Transverse colon (tissue), 4 donors: ENCODE measurements around the gene CPTP.

Experiments
- POLR2A ChIP-seq: fragments of 450-650 bp; IDR thresholded peaks from one replicate; pipeline ENCODE4 v1.6.1; 2016; ENCODE audit warnings: antibody characterized with exemption, mild to moderate bottlenecking, moderate library complexity
- POLR2AphosphoS5 ChIP-seq, 3 donors: sonication (generic); formaldehyde crosslinking; IDR thresholded peaks; one replicate each; pipeline ENCODE4 v1.6.1; 2016; ENCODE audit warnings: antibody characterized with exemption in 3 of 3
- TF ChIP-seq, protein P1 (sequence below), 5 experiments: fragments of 200-600 bp in 3 of 5; fragments of 450-650 bp in 2 of 5; sonication (generic) in 3 of 5; IDR thresholded peaks; 1 replicate in 2 of 5; 2 replicates in 3 of 5; pipeline ENCODE4 v1.5.1; 2016 to 2017; ENCODE audit warnings: antibody characterized with exemption in 5 of 5, inconsistent platforms in 3 of 5, mild to moderate bottlenecking in 2 of 5, moderate library complexity in 1 of 5

GRCh38 chr1:1314237-1314586 is 10.4 kb upstream of the CPTP start:
- TF ChIP-seq, protein P1, sequence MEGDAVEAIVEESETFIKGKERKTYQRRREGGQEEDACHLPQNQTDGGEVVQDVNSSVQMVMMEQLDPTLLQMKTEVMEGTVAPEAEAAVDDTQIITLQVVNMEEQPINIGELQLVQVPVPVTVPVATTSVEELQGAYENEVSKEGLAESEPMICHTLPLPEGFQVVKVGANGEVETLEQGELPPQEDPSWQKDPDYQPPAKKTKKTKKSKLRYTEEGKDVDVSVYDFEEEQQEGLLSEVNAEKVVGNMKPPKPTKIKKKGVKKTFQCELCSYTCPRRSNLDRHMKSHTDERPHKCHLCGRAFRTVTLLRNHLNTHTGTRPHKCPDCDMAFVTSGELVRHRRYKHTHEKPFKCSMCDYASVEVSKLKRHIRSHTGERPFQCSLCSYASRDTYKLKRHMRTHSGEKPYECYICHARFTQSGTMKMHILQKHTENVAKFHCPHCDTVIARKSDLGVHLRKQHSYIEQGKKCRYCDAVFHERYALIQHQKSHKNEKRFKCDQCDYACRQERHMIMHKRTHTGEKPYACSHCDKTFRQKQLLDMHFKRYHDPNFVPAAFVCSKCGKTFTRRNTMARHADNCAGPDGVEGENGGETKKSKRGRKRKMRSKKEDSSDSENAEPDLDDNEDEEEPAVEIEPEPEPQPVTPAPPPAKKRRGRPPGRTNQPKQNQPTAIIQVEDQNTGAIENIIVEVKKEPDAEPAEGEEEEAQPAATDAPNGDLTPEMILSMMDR (IDR thresholded peaks at IDR 0.05): no peak
- TF ChIP-seq POLR2A: no peak
- no peak for TF ChIP-seq POLR2AphosphoS5 (IDR thresholded peaks at IDR 0.05)
